Uterus (tissue), 2 donors: ENCODE measurements around the gene TXNDC5.

Source experiments
- POLR2A ChIP-seq, 2 donors: fragments of 450-650 bp; IDR thresholded peaks; one replicate each; pipeline ENCODE4 v1.6.1; 2016; ENCODE audit warnings: antibody characterized with exemption in 2 of 2, mild to moderate bottlenecking in 1 of 2, moderate library complexity in 1 of 2
- TF ChIP-seq, protein P1 (sequence below), 4 experiments: fragments of 200-600 bp in 2 of 4; fragments of 450-650 bp in 2 of 4; sonication (generic) in 2 of 4; IDR thresholded peaks; one replicate each; pipeline ENCODE4 v1.5.1; 2016 to 2019; ENCODE audit warnings: antibody characterized with exemption in 4 of 4, mild to moderate bottlenecking in 2 of 4, moderate library complexity in 1 of 4

DNA sequence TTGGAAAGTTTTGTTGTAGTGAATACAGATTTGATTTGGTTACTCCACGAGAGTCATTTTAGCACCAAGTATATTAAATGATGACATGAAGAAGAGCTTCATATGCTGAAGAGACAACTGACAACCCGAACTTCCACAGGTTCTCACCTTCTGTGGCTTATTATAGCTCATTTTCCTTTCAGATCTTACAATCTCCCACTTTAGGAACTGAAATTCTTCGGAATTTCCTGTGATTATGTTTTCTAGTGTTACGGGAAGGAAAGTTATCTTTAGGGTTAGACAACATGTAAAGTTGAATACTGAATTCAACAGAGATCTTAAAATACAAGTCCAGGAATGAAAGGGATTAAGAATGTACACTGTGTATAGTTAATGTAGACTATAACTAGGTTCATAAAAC lies 49.6 kb upstream of the TXNDC5 start:
- no peak for TF ChIP-seq POLR2A (IDR thresholded peaks at IDR 0.05)
- TF ChIP-seq, protein P1, sequence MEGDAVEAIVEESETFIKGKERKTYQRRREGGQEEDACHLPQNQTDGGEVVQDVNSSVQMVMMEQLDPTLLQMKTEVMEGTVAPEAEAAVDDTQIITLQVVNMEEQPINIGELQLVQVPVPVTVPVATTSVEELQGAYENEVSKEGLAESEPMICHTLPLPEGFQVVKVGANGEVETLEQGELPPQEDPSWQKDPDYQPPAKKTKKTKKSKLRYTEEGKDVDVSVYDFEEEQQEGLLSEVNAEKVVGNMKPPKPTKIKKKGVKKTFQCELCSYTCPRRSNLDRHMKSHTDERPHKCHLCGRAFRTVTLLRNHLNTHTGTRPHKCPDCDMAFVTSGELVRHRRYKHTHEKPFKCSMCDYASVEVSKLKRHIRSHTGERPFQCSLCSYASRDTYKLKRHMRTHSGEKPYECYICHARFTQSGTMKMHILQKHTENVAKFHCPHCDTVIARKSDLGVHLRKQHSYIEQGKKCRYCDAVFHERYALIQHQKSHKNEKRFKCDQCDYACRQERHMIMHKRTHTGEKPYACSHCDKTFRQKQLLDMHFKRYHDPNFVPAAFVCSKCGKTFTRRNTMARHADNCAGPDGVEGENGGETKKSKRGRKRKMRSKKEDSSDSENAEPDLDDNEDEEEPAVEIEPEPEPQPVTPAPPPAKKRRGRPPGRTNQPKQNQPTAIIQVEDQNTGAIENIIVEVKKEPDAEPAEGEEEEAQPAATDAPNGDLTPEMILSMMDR (IDR thresholded peaks at IDR 0.05) = no peak
